Neural cell (in vitro differentiated cells): ENCODE data around the gene NPFFR1.

Experiments
- EP300 ChIP-seq: fragments of 450-650 bp; conservative IDR thresholded peaks from 2 replicates; pipeline ENCODE4 v1.6.1; 2014; ENCODE audit warnings: antibody characterized with exemption, mild to moderate bottlenecking, moderate library complexity; ENCODE audit not compliant: poor library complexity, severe bottlenecking
- EZH2 ChIP-seq: fragments of 200-600, 300-800 bp; shearing (Covaris generic), sonication (generic); IDR thresholded peaks from 2 replicates; pipeline ENCODE4 v1.6.1; 2014; ENCODE audit warnings: antibody characterized with exemption, low read length, borderline replicate concordance, mild to moderate bottlenecking; ENCODE audit not compliant: insufficient read depth, poor library complexity, severe bottlenecking
- MXI1 ChIP-seq: fragments of 450-650 bp; conservative IDR thresholded peaks from 2 replicates; pipeline ENCODE4 v1.6.1; 2014; ENCODE audit warnings: antibody characterized with exemption, mild to moderate bottlenecking; ENCODE audit not compliant: poor library complexity, severe bottlenecking
- POLR2AphosphoS5 ChIP-seq: IDR thresholded peaks from 2 replicates; pipeline ENCODE4 v1.6.1; 2012
- SMC3 ChIP-seq: fragments of 450-650 bp; conservative IDR thresholded peaks from 2 replicates; pipeline ENCODE4 v1.6.1; 2014; ENCODE audit warnings: antibody characterized with exemption, mild to moderate bottlenecking, moderate library complexity; ENCODE audit not compliant: poor library complexity
- TAF1 ChIP-seq: IDR thresholded peaks from 2 replicates; pipeline ENCODE4 v1.6.1; 2012; ENCODE audit warnings: low read depth
- TF ChIP-seq, protein P1 (sequence below): fragments of 450-650 bp; IDR thresholded peaks from 2 replicates; pipeline ENCODE4 v1.5.1; 2014; ENCODE audit warnings: antibody characterized with exemption, mild to moderate bottlenecking, moderate library complexity; ENCODE audit not compliant: poor library complexity, severe bottlenecking
- TF ChIP-seq, protein P2 (sequence below): IDR thresholded peaks from 2 replicates; pipeline ENCODE4 v1.6.1; 2012; ENCODE audit warnings: borderline replicate concordance

DNA sequence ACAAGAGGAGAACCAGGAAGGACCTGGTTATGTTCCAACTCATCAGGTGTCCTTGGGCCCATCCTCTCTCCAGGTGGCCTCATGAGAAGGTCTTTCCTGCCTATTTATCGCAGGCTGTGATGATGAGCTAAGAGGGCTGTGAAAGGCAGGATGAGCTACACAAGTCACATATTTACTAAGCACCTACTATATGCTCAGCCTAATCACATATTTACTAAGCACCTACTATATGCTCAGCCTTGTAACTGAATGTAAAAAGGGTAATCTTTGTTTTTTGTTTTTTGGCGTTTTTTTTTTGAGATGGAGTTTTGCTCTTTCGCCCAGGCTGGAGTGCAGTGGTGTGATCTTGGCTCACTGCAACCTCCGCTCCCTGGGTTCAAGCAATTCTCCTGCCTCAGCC, 44.2 kb upstream of the NPFFR1 start:
- TF ChIP-seq, protein P1, sequence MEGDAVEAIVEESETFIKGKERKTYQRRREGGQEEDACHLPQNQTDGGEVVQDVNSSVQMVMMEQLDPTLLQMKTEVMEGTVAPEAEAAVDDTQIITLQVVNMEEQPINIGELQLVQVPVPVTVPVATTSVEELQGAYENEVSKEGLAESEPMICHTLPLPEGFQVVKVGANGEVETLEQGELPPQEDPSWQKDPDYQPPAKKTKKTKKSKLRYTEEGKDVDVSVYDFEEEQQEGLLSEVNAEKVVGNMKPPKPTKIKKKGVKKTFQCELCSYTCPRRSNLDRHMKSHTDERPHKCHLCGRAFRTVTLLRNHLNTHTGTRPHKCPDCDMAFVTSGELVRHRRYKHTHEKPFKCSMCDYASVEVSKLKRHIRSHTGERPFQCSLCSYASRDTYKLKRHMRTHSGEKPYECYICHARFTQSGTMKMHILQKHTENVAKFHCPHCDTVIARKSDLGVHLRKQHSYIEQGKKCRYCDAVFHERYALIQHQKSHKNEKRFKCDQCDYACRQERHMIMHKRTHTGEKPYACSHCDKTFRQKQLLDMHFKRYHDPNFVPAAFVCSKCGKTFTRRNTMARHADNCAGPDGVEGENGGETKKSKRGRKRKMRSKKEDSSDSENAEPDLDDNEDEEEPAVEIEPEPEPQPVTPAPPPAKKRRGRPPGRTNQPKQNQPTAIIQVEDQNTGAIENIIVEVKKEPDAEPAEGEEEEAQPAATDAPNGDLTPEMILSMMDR = no peak
- TF ChIP-seq EP300 (no peak), SMC3 (no peak), POLR2AphosphoS5 (no peak), EZH2 (no peak), TAF1 (no peak), MXI1 (no peak)
- TF ChIP-seq, protein P2, sequence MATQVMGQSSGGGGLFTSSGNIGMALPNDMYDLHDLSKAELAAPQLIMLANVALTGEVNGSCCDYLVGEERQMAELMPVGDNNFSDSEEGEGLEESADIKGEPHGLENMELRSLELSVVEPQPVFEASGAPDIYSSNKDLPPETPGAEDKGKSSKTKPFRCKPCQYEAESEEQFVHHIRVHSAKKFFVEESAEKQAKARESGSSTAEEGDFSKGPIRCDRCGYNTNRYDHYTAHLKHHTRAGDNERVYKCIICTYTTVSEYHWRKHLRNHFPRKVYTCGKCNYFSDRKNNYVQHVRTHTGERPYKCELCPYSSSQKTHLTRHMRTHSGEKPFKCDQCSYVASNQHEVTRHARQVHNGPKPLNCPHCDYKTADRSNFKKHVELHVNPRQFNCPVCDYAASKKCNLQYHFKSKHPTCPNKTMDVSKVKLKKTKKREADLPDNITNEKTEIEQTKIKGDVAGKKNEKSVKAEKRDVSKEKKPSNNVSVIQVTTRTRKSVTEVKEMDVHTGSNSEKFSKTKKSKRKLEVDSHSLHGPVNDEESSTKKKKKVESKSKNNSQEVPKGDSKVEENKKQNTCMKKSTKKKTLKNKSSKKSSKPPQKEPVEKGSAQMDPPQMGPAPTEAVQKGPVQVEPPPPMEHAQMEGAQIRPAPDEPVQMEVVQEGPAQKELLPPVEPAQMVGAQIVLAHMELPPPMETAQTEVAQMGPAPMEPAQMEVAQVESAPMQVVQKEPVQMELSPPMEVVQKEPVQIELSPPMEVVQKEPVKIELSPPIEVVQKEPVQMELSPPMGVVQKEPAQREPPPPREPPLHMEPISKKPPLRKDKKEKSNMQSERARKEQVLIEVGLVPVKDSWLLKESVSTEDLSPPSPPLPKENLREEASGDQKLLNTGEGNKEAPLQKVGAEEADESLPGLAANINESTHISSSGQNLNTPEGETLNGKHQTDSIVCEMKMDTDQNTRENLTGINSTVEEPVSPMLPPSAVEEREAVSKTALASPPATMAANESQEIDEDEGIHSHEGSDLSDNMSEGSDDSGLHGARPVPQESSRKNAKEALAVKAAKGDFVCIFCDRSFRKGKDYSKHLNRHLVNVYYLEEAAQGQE = no peak
